H1 (cell line): Measurements from ENCODE around the gene TACSTD2. TPM values are rescaled to one million over a fixed set of nuclear protein-coding genes. Genes with fewer than 3 reads are reported as not detected.

Experiments used
- CTCF ChIA-PET: fragments of 300-600 bp; sonication (Branson Sonifier 250); formaldehyde crosslinking; loops from one replicate; lab custom pipeline; 2021; ENCODE audit not compliant: partially characterized antibody; lab: Charles Lee
- POLR2A ChIA-PET: fragments of 300-600 bp; sonication (Branson Sonifier 250); formaldehyde crosslinking; loops from one replicate; lab custom pipeline; 2021; ENCODE audit warnings: inconsistent platforms; ENCODE audit not compliant: partially characterized antibody; lab: Charles Lee
- DNase-seq, 2 experiments: peaks; one replicate each; pipeline versions ENCODE4 v3.0.0 to v3.0.0-alpha.2; 2010 to 2022; ENCODE audit warnings: low spot score in 2 of 2, low read depth in 1 of 2, mixed read lengths in 1 of 2
- FAIRE-seq: peaks from 2 replicates; lab custom pipeline; 2011; peaks lifted over from hg19 to GRCh38; lab: Jason Lieb, UNC
- H2AFZ ChIP-seq: 2 replicates; pipeline ENCODE4 v1.8.1; 2012; ENCODE audit warnings: low read length, inconsistent platforms
- H2AK5ac ChIP-seq: 2 replicates; pipeline ENCODE4 v1.6.1; 2013; ENCODE audit warnings: low read depth, low read length
- H2BK120ac ChIP-seq: replicated peaks from 2 replicates; pipeline ENCODE3; 2013; ENCODE audit warnings: low read depth, low read length, inconsistent platforms
- H2BK12ac ChIP-seq: 2 replicates; pipeline ENCODE4 v1.6.1; 2013; ENCODE audit warnings: low read depth, low read length
- H2BK15ac ChIP-seq: 2 replicates; pipeline ENCODE4 v1.6.1; 2013; ENCODE audit warnings: low read length
- H2BK20ac ChIP-seq: 2 replicates; pipeline ENCODE4 v1.6.1; 2013; ENCODE audit warnings: low read length
- H2BK5ac ChIP-seq: 2 replicates; pipeline ENCODE4 v1.6.1; 2013; ENCODE audit warnings: low read depth, low read length
- H3K14ac ChIP-seq: 2 replicates; pipeline ENCODE4 v1.6.1; 2013; ENCODE audit warnings: inconsistent platforms; ENCODE audit not compliant: insufficient read length
- H3K18ac ChIP-seq: 2 replicates; pipeline ENCODE4 v1.6.1; 2013; ENCODE audit warnings: low read length; ENCODE audit errors: extremely low read depth
- H3K23ac ChIP-seq: 2 replicates; pipeline ENCODE4 v1.6.1; 2013; ENCODE audit warnings: inconsistent platforms; ENCODE audit not compliant: insufficient read length
- H3K23me2 ChIP-seq: 2 replicates; pipeline ENCODE4 v1.6.1; 2013; ENCODE audit warnings: low read depth, low read length
- H3K27ac ChIP-seq: 2 replicates; pipeline ENCODE4 v1.6.1; 2011; ENCODE audit warnings: low read depth, low read length, inconsistent platforms
- H3K27me3 ChIP-seq, 4 experiments: replicated peaks in 1 of 4; 1 replicate in 1 of 4; 2 replicates in 3 of 4; pipeline versions ENCODE4 v1.6.1 to v1.8.1; 2011 to 2013; ENCODE audit warnings: low read length in 3 of 4, mild to moderate bottlenecking in 3 of 4, inconsistent platforms in 2 of 4, mixed read lengths in 2 of 4, moderate library complexity in 1 of 4; ENCODE audit not compliant: control insufficient read depth in 3 of 4, insufficient read depth in 3 of 4; ENCODE audit errors: extremely low read depth in 1 of 4
- H3K36me3 ChIP-seq, 4 experiments: 2 replicates each; pipeline versions ENCODE4 v1.6.1 to v1.8.1; 2011 to 2013; ENCODE audit warnings: mild to moderate bottlenecking in 4 of 4, low read length in 3 of 4, moderate library complexity in 2 of 4, control low read depth in 1 of 4, inconsistent platforms in 1 of 4; ENCODE audit not compliant: insufficient read depth in 4 of 4, control insufficient read depth in 2 of 4
- H3K4ac ChIP-seq: replicated peaks from 2 replicates; pipeline ENCODE3; 2013; ENCODE audit warnings: low read length, low read depth, mixed read lengths, inconsistent platforms; ENCODE audit not compliant: insufficient read length
- H3K4me1 ChIP-seq, 4 experiments: replicated peaks in 1 of 4; 1 replicate in 1 of 4; 2 replicates in 3 of 4; pipeline versions ENCODE4 v1.6.1 to v1.8.1; 2011 to 2013; ENCODE audit warnings: low read length in 3 of 4, inconsistent platforms in 2 of 4, mixed read lengths in 1 of 4; ENCODE audit not compliant: insufficient read depth in 4 of 4, control insufficient read depth in 3 of 4
- H3K4me2 ChIP-seq, 2 experiments: 2 replicates each; pipeline versions ENCODE4 v1.6.1 to v1.8.1; 2011 to 2013; ENCODE audit warnings: low read depth in 2 of 2, low read length in 2 of 2, control low read depth in 1 of 2, inconsistent platforms in 1 of 2, mild to moderate bottlenecking in 1 of 2; ENCODE audit not compliant: insufficient read depth in 1 of 2
- H3K4me3 ChIP-seq, 4 experiments: fragments of 200-600, 300-600 bp in 1 of 4; sonication (generic), shearing (Covaris generic), sonication (Bioruptor Twin) in 1 of 4; 2 replicates each; pipeline versions ENCODE4 v1.5.1 to v1.8.1; 2011 to 2016; ENCODE audit warnings: low read length in 4 of 4, low read depth in 3 of 4, control low read depth in 2 of 4, inconsistent platforms in 2 of 4, mild to moderate bottlenecking in 2 of 4, mixed read lengths in 1 of 4, moderate library complexity in 1 of 4; ENCODE audit not compliant: insufficient read depth in 2 of 4; ENCODE audit errors: extremely low read depth in 1 of 4
- H3K56ac ChIP-seq: replicated peaks from 2 replicates; pipeline ENCODE3; 2013; ENCODE audit warnings: low read depth, mild to moderate bottlenecking, mixed read lengths, low read length, inconsistent platforms; ENCODE audit not compliant: insufficient read length
- H3K79me1 ChIP-seq: 2 replicates; pipeline ENCODE4 v1.6.1; 2013; ENCODE audit warnings: low read depth, low read length, control low read depth
- H3K79me2 ChIP-seq, 2 experiments: 2 replicates each; pipeline versions ENCODE4 v1.6.1 to v1.8.1; 2012 to 2013; ENCODE audit warnings: low read length in 2 of 2, mild to moderate bottlenecking in 2 of 2, inconsistent platforms in 1 of 2; ENCODE audit not compliant: insufficient read depth in 2 of 2, control insufficient read depth in 1 of 2
- H3K9ac ChIP-seq, 4 experiments: replicated peaks in 1 of 4; 1 replicate in 1 of 4; 2 replicates in 3 of 4; pipeline versions ENCODE4 v1.6.1 to v1.8.1; 2011 to 2013; ENCODE audit warnings: low read depth in 3 of 4, low read length in 3 of 4, control low read depth in 2 of 4, mild to moderate bottlenecking in 2 of 4, moderate library complexity in 2 of 4, inconsistent platforms in 1 of 4; ENCODE audit errors: extremely low read depth in 1 of 4
- H3K9me3 ChIP-seq, 2 experiments: 2 replicates each; pipeline versions ENCODE4 v1.6.1 to v1.8.1; 2012 to 2013; ENCODE audit warnings: mild to moderate bottlenecking in 2 of 2, moderate library complexity in 2 of 2, control low read depth in 1 of 2, inconsistent platforms in 1 of 2, low read depth in 1 of 2, low read length in 1 of 2, mixed read lengths in 1 of 2; ENCODE audit not compliant: insufficient read depth in 2 of 2
- H4K20me1 ChIP-seq, 2 experiments: replicated peaks in 1 of 2; 2 replicates each; pipeline versions ENCODE3 to v1.8.1; 2011 to 2013; ENCODE audit warnings: inconsistent platforms in 2 of 2, low read length in 2 of 2, mild to moderate bottlenecking in 1 of 2; ENCODE audit not compliant: insufficient read depth in 2 of 2, control insufficient read depth in 1 of 2
- H4K5ac ChIP-seq: 2 replicates; pipeline ENCODE4 v1.6.1; 2013; ENCODE audit warnings: low read length, low read depth, mixed read lengths, inconsistent platforms; ENCODE audit not compliant: insufficient read length
- H4K8ac ChIP-seq: 2 replicates; pipeline ENCODE4 v1.8.0; 2013; ENCODE audit warnings: mild to moderate bottlenecking, moderate library complexity, low read length, inconsistent platforms; ENCODE audit not compliant: insufficient read depth; ENCODE audit errors: extremely low read depth
- H4K91ac ChIP-seq: replicated peaks from 2 replicates; pipeline ENCODE3; 2013; ENCODE audit warnings: low read length, mixed read lengths, inconsistent platforms; ENCODE audit not compliant: insufficient read length
- BRCA1 ChIP-seq: IDR thresholded peaks from 2 replicates; pipeline ENCODE4 v1.6.1; 2012; ENCODE audit warnings: low read depth, low read length, improper control_type of control experiment
- CHD1 ChIP-seq: IDR thresholded peaks from 2 replicates; pipeline ENCODE4 v1.6.1; 2012; ENCODE audit warnings: low read depth, low read length, improper control_type of control experiment
- CTCF ChIP-seq, 3 experiments: IDR thresholded peaks; 1 replicate in 2 of 3; 2 replicates in 1 of 3; pipeline versions ENCODE4 v1.5.1 to v1.6.1; 2011; ENCODE audit warnings: low read length in 3 of 3, mild to moderate bottlenecking in 3 of 3, inconsistent platforms in 2 of 3, low read depth in 1 of 3, moderate library complexity in 1 of 3; ENCODE audit not compliant: insufficient read depth in 1 of 3; ENCODE audit errors: control extremely low read depth in 1 of 3
- POLR2A ChIP-seq, 2 experiments: IDR thresholded peaks; 1 replicate in 1 of 2; 2 replicates in 1 of 2; pipeline ENCODE4 v1.6.1; 2011; ENCODE audit warnings: low read depth in 2 of 2, low read length in 2 of 2, mild to moderate bottlenecking in 2 of 2; ENCODE audit errors: control extremely low read depth in 1 of 2
- POLR2AphosphoS5 ChIP-seq: IDR thresholded peaks from 2 replicates; pipeline ENCODE4 v1.6.1; 2011; ENCODE audit warnings: low read depth, low read length
- RNF2 ChIP-seq: fragments of 200-900, 300-1000 bp; sonication (generic); IDR thresholded peaks from 2 replicates; pipeline ENCODE4 v1.7.1; 2016; ENCODE audit warnings: borderline replicate concordance, low read depth, mild to moderate bottlenecking, antibody characterized with exemption, low read length; ENCODE audit not compliant: poor library complexity, severe bottlenecking; ENCODE audit errors: missing control alignments
- SAP30 ChIP-seq: fragments of 300-600 bp; sonication (generic); IDR thresholded peaks from 2 replicates; pipeline ENCODE4 v1.7.1; 2012; ENCODE audit warnings: low read length, moderate library complexity, mild to moderate bottlenecking, inconsistent platforms; ENCODE audit not compliant: insufficient read depth, insufficient replicate concordance
- SIN3A ChIP-seq, 2 experiments: IDR thresholded peaks in 1 of 2; conservative IDR thresholded peaks in 1 of 2; 2 replicates each; pipeline ENCODE4 v1.6.1; 2011 to 2012; ENCODE audit warnings: low read length in 2 of 2, improper control_type of control experiment in 1 of 2, low read depth in 1 of 2, mild to moderate bottlenecking in 1 of 2
- WGBS, 2 experiments: shearing (Covaris generic) in 1 of 2; methylation state at CpG; one replicate each; pipeline versions ENCODE4 v1.1.6 to v1.1.7; 2013 to 2015; ENCODE audit warnings: low lambda C conversion rate in 2 of 2, mixed read lengths in 2 of 2, inconsistent platforms in 1 of 2, low coverage in 1 of 2, missing lambda C conversion rate in 1 of 2; ENCODE audit not compliant: insufficient replicate concordance in 2 of 2, insufficient coverage in 1 of 2, insufficient read length in 1 of 2; ENCODE audit errors: extremely low coverage in 1 of 2, missing lambda C conversion rate in 1 of 2; 5-methylcytosine and 5-hydroxymethylcytosine counted together
- polyA plus RNA-seq, 7 experiments: library from polyadenylated mRNA; depleted of rRNA in 3 of 7; stranded (reverse) in 5 of 7; unstranded in 2 of 7; fragments of >200 nt in 5 of 7; fragments of 200-250 nt in 2 of 7; gene quantifications; 1 replicate in 5 of 7; 2 replicates in 1 of 7; 4 replicates in 1 of 7; pipeline versions ENCODE4 v1.2.1 to v1.2.3, GENCODE V29; 2011 to 2013; ENCODE audit warnings: missing spikeins in 2 of 7, mixed read lengths in 2 of 7
- total RNA-seq: library from RNA; stranded (reverse); fragmentation: NEBNext Ultra II Directional; extraction: Animal tissue kit (Norgen Biotek cat#: 25700); gene quantifications from 2 replicates; pipeline ENCODE4 v1.2.1, GENCODE V29; 2021

TACSTD2 gene
- total and polyA plus RNA-seq, 2 of the 8 experiments (the other 6 are each of a cell fraction or from before 2014, with no cell fraction given), result 0.76 to 0.85 TPM

DNA sequence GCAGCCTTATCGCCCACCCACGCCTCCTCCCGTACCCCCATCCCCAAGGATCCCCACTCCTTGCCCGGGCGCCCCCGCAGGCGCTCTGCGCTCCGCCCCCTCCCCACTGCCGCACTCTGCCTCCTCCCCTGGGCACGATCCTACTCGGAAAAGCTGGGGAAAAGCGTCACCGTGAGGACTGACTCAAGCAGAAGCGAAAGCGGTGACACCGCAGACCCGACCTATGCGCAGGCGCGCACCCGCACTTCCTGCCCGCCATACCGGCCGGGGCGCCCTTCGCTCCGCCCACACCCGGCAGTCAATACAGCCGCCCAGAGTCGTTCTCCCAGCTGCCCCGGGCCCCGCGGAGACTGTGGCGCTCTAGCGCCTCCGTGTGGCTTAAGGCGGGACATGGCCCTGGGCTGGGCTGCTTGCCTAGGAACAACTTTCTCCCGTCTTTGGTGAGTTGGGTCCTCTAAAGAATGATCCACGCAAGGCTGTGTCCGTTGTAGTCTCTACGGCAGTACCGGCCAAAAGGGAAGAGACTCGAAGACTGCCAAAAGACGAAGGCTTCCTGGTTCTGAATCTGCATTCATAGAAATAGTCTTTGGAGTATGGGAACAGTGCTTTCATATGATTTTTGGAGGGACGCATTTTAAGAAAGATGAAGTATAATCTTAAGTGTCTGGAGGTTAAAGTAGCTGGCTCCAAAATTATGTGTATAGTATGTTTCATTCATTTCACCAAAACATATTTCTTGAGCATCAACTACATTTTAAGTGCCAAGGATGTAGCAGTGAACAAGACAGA lies 30.3 kb downstream of the TACSTD2 start, which contains the start of gene OMA1:
OMA1 (minus strand) TSS at position 207 of the 789 bp plus-strand sequence. CDS start 7,432 bp downstream, outside the sequence.
- CTCF ChIA-PET, result interaction anchor here (0.7 to 1.9 kb wide), 17 partner anchors 8 to 389 kb away, joined by 3 to 8 read pairs (median 3); no protein-coding TSS in a partner anchor
- Histone ChIP-seq H3K27me3 (no peaks in the 10 kb centered on the region), H3K4me2 (peak within 1 kb of the TSS; percentile 73 to 90), H3K79me1 (no peaks in the 10 kb centered on the region), H2BK5ac (peak within 1 kb of the TSS; percentile 0; the same call in 1 of the 2 replicates), H2BK120ac (no peak within 1 kb of the TSS), H4K20me1 (no peaks in the 10 kb centered on the region), H4K8ac (0 out of 2 replicates have a peak within 1 kb of the TSS, but pooled peaks have one; percentile 43), H3K4me3 (peak within 1 kb of the TSS; percentile 70 to 78 (median 73)), H3K79me2 (no peaks in the 10 kb centered on the region), H2AK5ac (no peak within 1 kb of the TSS), H4K91ac (no peak within 1 kb of the TSS), H3K23ac (no peak within 1 kb of the TSS), H3K4me1 (peaks cover 0 to 2% (median 0%) of the 10 kb centered on the region in 4 experiments; a peak in 3 of 7 replicates), H4K5ac (peak within 1 kb of the TSS; percentile 28), H3K56ac (peak within 1 kb of the TSS; percentile 80), H3K23me2 (peaks cover 6% of the 10 kb centered on the region; the same call in 1 of the 2 replicates), H2AFZ (peak within 1 kb of the TSS; percentile 97), H3K18ac (no peak within 1 kb of the TSS), H2BK15ac (no peak within 1 kb of the TSS), H2BK20ac (no peak within 1 kb of the TSS; the same call in 1 of the 2 replicates), H3K9me3 (no peaks in the 10 kb centered on the region), H3K9ac (peak within 1 kb of the TSS; percentile 46 to 78 (median 52)), H3K4ac (no peak within 1 kb of the TSS), H3K27ac (peak within 1 kb of the TSS; percentile 9), H3K14ac (no peak within 1 kb of the TSS), H3K36me3 (no peaks in the 10 kb centered on the region), H2BK12ac (no peak within 1 kb of the TSS)
- FAIRE-seq (peak; percentile 19), DNase-seq (peak; percentile 94 to 98)
- POLR2A ChIA-PET, result interaction anchor here (0.7 to 0.8 kb wide), 2 partner anchors 20 to 30 kb away, joined by 3 read pairs; no protein-coding TSS in a partner anchor
- 9% methylated on average over 30 of the region's 46 CpGs; no CpG with 5 or more reads in 1 of the 2 experiments for WGBS, 2 experiments
- peak in 1 of 2 experiments; percentile 80; a peak in 2 of 3 replicates for TF ChIP-seq POLR2A (IDR thresholded peaks at IDR 0.05; ENCODE audit: control extremely low read depth in 1 of 2, low read depth in 2 of 2, low read length in 2 of 2)
- peak; percentile 94 to 95 (median 94) for TF ChIP-seq CTCF (IDR thresholded peaks at IDR 0.05; ENCODE audit: control extremely low read depth in 1 of 3, insufficient read depth in 1 of 3, low read depth in 1 of 3, low read length in 3 of 3)
- TF ChIP-seq SIN3A (conservative IDR thresholded peaks at IDR 0.05 in 1 of 2, IDR thresholded peaks at IDR 0.05 in 1 of 2; ENCODE audit: low read depth in 1 of 2, low read length in 2 of 2), result no peak; a peak in 1 of 4 replicates
- no peak for TF ChIP-seq RNF2
- no peak for TF ChIP-seq CHD1
- TF ChIP-seq POLR2AphosphoS5, result peak; percentile 67; the same call in 1 of the 2 replicates
- TF ChIP-seq BRCA1, result no peak; the same call in 1 of the 2 replicates
- TF ChIP-seq SAP30, result no peak
